ENCODE measurements around the gene FAM162B.

The FAM162B gene

DNA sequence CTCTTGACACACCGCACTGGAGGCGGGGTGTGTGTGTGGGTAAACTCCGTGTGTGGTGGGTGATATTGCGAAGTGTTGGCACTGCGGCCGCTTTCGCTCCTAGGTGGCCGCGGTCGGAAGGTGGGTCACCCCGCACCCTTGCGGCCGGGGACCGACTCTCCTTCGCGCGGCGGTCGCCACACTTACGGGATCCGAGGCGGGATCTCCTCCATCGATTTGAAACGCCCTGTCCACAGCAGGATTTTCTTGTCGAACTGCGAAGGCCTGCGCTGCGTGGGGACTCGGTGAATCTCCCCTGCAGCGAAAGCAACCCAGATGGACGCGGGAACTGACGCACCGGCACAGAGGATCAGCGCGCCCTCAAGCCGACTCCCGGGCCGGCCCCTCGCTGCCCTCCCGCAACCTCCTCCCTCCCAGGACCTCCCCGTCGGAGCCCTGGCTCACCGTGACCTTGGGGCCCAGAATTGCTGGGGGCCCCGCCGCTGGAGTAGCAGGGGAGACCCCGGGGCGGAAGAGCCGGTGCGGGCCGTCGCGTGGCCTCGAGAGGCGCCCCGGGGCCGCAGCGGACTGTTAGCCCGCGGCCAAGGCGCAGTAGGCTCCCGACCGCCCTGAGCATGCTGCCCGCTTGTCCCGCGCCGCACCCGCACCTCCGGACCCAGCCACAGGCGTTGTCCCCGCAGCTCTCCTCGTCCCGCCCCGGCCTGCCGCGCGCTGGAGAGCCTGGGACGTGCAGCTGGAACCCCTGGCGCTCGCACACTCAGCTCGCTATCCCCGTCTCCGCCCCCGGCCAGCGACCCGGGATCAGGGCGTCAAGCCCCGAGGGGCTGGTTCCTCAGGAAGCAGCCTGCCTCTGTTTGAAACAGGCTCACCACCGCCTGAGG, at the start of gene FAM162B:
TSS of gene FAM162B (minus strand) at position 759 of the 881 bp plus-strand sequence. CDS start at position 616, 143 bp downstream.
- no peaks in the 10 kb centered on the region for H4K20me1 ChIP-seq (ENCODE audit: low read depth, low read length)
- H3K9me2 ChIP-seq (replicated peaks; ENCODE audit: insufficient read depth, low read length), result no peaks in the 10 kb centered on the region
- no peaks in the 10 kb centered on the region for H3K36me3 ChIP-seq (ENCODE audit: low read length)
- no peak within 1 kb of the TSS for H3K4me3 ChIP-seq (ENCODE audit: insufficient read depth, low read length, poor library complexity, severe bottlenecking)
- no peak within 1 kb of the TSS for H2AFZ ChIP-seq (ENCODE audit: low read depth, low read length, severe bottlenecking)
- no peak within 1 kb of the TSS for H3K9ac ChIP-seq (ENCODE audit: low read length)
- no peak within 1 kb of the TSS for H3K27ac ChIP-seq (ENCODE audit: low read depth, low read length)
- TF ChIP-seq, protein P1, sequence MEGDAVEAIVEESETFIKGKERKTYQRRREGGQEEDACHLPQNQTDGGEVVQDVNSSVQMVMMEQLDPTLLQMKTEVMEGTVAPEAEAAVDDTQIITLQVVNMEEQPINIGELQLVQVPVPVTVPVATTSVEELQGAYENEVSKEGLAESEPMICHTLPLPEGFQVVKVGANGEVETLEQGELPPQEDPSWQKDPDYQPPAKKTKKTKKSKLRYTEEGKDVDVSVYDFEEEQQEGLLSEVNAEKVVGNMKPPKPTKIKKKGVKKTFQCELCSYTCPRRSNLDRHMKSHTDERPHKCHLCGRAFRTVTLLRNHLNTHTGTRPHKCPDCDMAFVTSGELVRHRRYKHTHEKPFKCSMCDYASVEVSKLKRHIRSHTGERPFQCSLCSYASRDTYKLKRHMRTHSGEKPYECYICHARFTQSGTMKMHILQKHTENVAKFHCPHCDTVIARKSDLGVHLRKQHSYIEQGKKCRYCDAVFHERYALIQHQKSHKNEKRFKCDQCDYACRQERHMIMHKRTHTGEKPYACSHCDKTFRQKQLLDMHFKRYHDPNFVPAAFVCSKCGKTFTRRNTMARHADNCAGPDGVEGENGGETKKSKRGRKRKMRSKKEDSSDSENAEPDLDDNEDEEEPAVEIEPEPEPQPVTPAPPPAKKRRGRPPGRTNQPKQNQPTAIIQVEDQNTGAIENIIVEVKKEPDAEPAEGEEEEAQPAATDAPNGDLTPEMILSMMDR (IDR thresholded peaks at IDR 0.05; ENCODE audit: insufficient read depth, low read length, poor library complexity, severe bottlenecking), result no peak
- H3K79me2 ChIP-seq (ENCODE audit: insufficient read depth, low read length), result no peaks in the 10 kb centered on the region
- H3K4me2 ChIP-seq (ENCODE audit: low read depth, low read length, poor library complexity, severe bottlenecking), result no peak within 1 kb of the TSS
- no peaks in the 10 kb centered on the region for H3K9me3 ChIP-seq (ENCODE audit: insufficient read depth, low read length)
- no peaks in the 10 kb centered on the region for H3F3A ChIP-seq (ENCODE audit: insufficient read depth)
- no peaks in the 10 kb centered on the region for H3K27me3 ChIP-seq (ENCODE audit: low read length)

DNA sequence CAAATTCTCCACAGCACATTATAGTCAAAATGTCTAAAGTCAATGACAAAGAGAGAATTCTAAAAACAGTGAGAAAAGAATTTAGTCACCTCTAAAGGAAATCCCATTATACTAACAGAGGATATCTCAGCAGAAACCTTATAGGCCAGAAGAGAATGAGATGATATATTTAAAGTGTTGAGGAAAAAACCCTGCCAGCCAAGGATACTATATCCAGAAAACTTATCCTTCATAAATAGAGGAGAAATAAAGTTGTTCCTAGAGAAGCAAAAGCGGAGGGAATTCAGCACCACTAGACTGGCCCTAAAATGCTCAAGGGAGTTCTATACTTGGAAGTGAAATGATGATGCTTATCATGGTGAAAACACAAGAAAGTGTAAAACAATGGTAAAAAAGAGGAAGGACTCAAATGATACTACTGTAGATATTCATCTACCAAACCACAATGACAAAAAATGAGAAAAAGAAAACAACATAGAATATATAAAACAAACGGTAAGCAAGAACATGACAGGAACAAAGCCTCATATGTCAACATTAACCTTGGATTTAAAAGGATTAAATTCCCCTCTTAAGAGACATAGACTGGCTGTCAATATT, 46.6 kb upstream of the FAM162B start:
- Histone ChIP-seq H3F3A (ENCODE audit: insufficient read depth) (no peaks in the 10 kb centered on the region), H3K27me3 (ENCODE audit: low read length) (no peaks in the 10 kb centered on the region), H4K20me1 (ENCODE audit: low read depth, low read length) (no peaks in the 10 kb centered on the region), H3K9ac (ENCODE audit: low read length) (no peak overlapping the region), H3K27ac (ENCODE audit: low read depth, low read length) (no peak overlapping the region), H3K9me2 (replicated peaks; ENCODE audit: insufficient read depth, low read length) (no peaks in the 10 kb centered on the region), H3K4me2 (ENCODE audit: low read depth, low read length, poor library complexity, severe bottlenecking) (no peak overlapping the region), H2AFZ (ENCODE audit: low read depth, low read length, severe bottlenecking) (no peak overlapping the region), H3K79me2 (ENCODE audit: insufficient read depth, low read length) (no peaks in the 10 kb centered on the region), H3K4me3 (ENCODE audit: insufficient read depth, low read length, poor library complexity, severe bottlenecking) (no peak overlapping the region), H3K36me3 (ENCODE audit: low read length) (no peaks in the 10 kb centered on the region), H3K9me3 (ENCODE audit: insufficient read depth, low read length) (no peaks in the 10 kb centered on the region; the same call in 1 of the 2 replicates)
- TF ChIP-seq, protein P1 (IDR thresholded peaks at IDR 0.05; ENCODE audit: insufficient read depth, low read length, poor library complexity, severe bottlenecking), result no peak
- no peak for TF ChIP-seq EZH2phosphoT487 (conservative IDR thresholded peaks at IDR 0.05; ENCODE audit: low read length)

DNA sequence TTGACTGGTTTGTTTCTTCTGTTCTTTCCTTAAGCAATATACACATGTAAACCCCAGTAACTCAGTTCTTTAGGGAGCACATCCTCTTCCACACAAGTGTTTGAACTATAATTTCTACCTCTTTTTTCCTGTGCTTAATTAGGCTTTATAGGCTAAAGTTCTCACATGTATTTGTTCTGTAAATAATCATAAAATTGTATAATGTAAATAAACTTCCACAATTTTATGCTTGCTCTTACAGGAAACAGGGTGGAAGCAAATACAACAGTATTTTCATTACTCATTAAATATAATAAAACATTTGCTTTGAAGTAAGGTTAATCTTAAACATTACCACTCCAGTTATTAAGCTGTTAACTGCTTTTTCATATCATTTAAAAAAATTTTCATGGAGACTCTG, 36.5 kb upstream of the FAM162B start:
- no peak for TF ChIP-seq EZH2phosphoT487 (conservative IDR thresholded peaks at IDR 0.05; ENCODE audit: low read length)
- TF ChIP-seq, protein P1 (IDR thresholded peaks at IDR 0.05; ENCODE audit: insufficient read depth, low read length, poor library complexity, severe bottlenecking), result no peak
- Histone ChIP-seq H3F3A (ENCODE audit: insufficient read depth) (no peaks in the 10 kb centered on the region), H3K36me3 (ENCODE audit: low read length) (no peaks in the 10 kb centered on the region), H3K9me2 (replicated peaks; ENCODE audit: insufficient read depth, low read length) (no peaks in the 10 kb centered on the region), H3K27ac (ENCODE audit: low read depth, low read length) (no peak overlapping the region), H3K79me2 (ENCODE audit: insufficient read depth, low read length) (no peaks in the 10 kb centered on the region), H3K27me3 (ENCODE audit: low read length) (no peaks in the 10 kb centered on the region), H3K4me3 (ENCODE audit: insufficient read depth, low read length, poor library complexity, severe bottlenecking) (no peak overlapping the region), H3K9me3 (ENCODE audit: insufficient read depth, low read length) (no peaks in the 10 kb centered on the region), H4K20me1 (ENCODE audit: low read depth, low read length) (no peaks in the 10 kb centered on the region), H3K9ac (ENCODE audit: low read length) (no peak overlapping the region), H3K4me2 (ENCODE audit: low read depth, low read length, poor library complexity, severe bottlenecking) (no peak overlapping the region), H2AFZ (ENCODE audit: low read depth, low read length, severe bottlenecking) (no peak overlapping the region)
